Measurements from ENCODE around the gene LPP.

DNA sequence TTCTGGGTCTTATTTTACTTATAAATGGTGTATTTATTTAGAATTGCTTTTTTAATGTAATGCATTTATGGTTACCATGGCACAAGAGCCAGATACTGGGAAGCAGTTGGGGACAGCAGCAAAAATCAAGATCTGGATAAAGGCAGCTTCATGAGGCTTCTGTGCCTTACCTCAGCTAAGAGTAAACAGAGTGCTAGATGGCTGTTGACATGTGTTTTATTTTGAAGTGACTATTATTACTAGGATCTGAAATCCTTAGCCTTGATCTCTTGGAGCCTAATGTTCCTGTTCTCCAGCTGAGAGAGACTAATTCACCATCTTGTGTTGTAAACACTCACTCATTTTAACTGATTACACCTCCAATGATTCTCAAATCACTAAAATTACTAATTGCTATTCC is 317.8 kb downstream of the LPP start:
- TF ChIP-seq, protein P1, sequence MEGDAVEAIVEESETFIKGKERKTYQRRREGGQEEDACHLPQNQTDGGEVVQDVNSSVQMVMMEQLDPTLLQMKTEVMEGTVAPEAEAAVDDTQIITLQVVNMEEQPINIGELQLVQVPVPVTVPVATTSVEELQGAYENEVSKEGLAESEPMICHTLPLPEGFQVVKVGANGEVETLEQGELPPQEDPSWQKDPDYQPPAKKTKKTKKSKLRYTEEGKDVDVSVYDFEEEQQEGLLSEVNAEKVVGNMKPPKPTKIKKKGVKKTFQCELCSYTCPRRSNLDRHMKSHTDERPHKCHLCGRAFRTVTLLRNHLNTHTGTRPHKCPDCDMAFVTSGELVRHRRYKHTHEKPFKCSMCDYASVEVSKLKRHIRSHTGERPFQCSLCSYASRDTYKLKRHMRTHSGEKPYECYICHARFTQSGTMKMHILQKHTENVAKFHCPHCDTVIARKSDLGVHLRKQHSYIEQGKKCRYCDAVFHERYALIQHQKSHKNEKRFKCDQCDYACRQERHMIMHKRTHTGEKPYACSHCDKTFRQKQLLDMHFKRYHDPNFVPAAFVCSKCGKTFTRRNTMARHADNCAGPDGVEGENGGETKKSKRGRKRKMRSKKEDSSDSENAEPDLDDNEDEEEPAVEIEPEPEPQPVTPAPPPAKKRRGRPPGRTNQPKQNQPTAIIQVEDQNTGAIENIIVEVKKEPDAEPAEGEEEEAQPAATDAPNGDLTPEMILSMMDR (IDR thresholded peaks at IDR 0.05) = no peak
- no peak for TF ChIP-seq POLR2A (IDR thresholded peaks at IDR 0.05; ENCODE audit: low read depth)
- TF ChIP-seq POLR2AphosphoS5 (IDR thresholded peaks at IDR 0.05) = no peak
- no peak for TF ChIP-seq EP300 (IDR thresholded peaks at IDR 0.05)
